HEK293 (cell line): ENCODE data around the gene ABHD16A.

Experiments
- CTCF ChIA-PET: fragments of 350-600 bp; formaldehyde crosslinking; extraction: SDS; loops from one replicate; lab custom pipeline; 2021; ENCODE audit warnings: antibody characterized with exemption; lab: Yijun Ruan, JAX
- POLR2A ChIA-PET: fragments of 300-600 bp; formaldehyde crosslinking; extraction: SDS; loops from one replicate; lab custom pipeline; 2020; ENCODE audit warnings: antibody characterized with exemption, inconsistent platforms; lab: Yijun Ruan, JAX
- H3K27ac ChIP-seq: fragments of 200-500 bp; sonication (Bioruptor generic); 2 replicates; pipeline ENCODE4 v1.5.1; 2014; ENCODE audit warnings: low read depth, low read length, control low read depth, inconsistent platforms; ENCODE audit errors: extremely low read depth
- H3K36me3 ChIP-seq, 2 experiments: fragments of 200-500 bp in 1 of 2; sonication (Bioruptor generic) in 1 of 2; 1 replicate in 1 of 2; 2 replicates in 1 of 2; pipeline ENCODE4 v1.5.1; 2014 to 2017; ENCODE audit warnings: inconsistent platforms in 2 of 2, low read length in 2 of 2; ENCODE audit not compliant: control insufficient read depth in 2 of 2, insufficient read depth in 1 of 2
- H3K4me1 ChIP-seq: fragments of 200-500 bp; sonication (Bioruptor generic); 2 replicates; pipeline ENCODE4 v1.5.1; 2014; ENCODE audit warnings: mild to moderate bottlenecking, low read length, inconsistent platforms; ENCODE audit not compliant: control insufficient read depth, insufficient read depth
- H3K4me3 ChIP-seq: 2 replicates; pipeline ENCODE4 v1.5.1; 2011; ENCODE audit warnings: low read depth, mild to moderate bottlenecking, control low read depth, low read length, moderate library complexity
- H3K9me3 ChIP-seq: fragments of 200-500 bp; sonication (Bioruptor generic); 2 replicates; pipeline ENCODE4 v1.5.1; 2014; ENCODE audit warnings: low read depth, low read length, inconsistent platforms; ENCODE audit not compliant: control insufficient read depth, insufficient read depth
- GLIS2 ChIP-seq: fragments of 450-650 bp; formaldehyde crosslinking; IDR thresholded peaks from 2 replicates; pipeline ENCODE4 v1.5.1; 2016; ENCODE audit warnings: missing biosample characterization, missing genetic modification characterization
- SCRT1 ChIP-seq: fragments of 450-650 bp; formaldehyde crosslinking; IDR thresholded peaks from 2 replicates; pipeline ENCODE4 v1.5.1; 2016; ENCODE audit warnings: missing biosample characterization, missing genetic modification characterization, borderline replicate concordance
- SCRT2 ChIP-seq: fragments of 450-650 bp; formaldehyde crosslinking; IDR thresholded peaks from 2 replicates; pipeline ENCODE4 v1.5.1; 2016; ENCODE audit warnings: missing biosample characterization, missing genetic modification characterization
- SP2 ChIP-seq: fragments of 450-650 bp; formaldehyde crosslinking; IDR thresholded peaks from 2 replicates; pipeline ENCODE4 v1.5.1; 2016; ENCODE audit warnings: missing biosample characterization, missing genetic modification characterization
- YY2 ChIP-seq: fragments of 450-650 bp; formaldehyde crosslinking; IDR thresholded peaks from 2 replicates; pipeline ENCODE4 v1.5.1; 2016; ENCODE audit warnings: missing biosample characterization, missing genetic modification characterization
- ZBTB17 ChIP-seq: fragments of 450-650 bp; formaldehyde crosslinking; IDR thresholded peaks from 2 replicates; pipeline ENCODE4 v1.5.1; 2016; ENCODE audit warnings: missing biosample characterization, missing genetic modification characterization
- ZBTB7A ChIP-seq: fragments of 450-650 bp; formaldehyde crosslinking; IDR thresholded peaks from 2 replicates; pipeline ENCODE4 v1.5.1; 2016; ENCODE audit warnings: low read depth, missing biosample characterization, missing genetic modification characterization
- ZFP69B ChIP-seq: fragments of 450-650 bp; formaldehyde crosslinking; IDR thresholded peaks from 2 replicates; pipeline ENCODE4 v1.5.1; 2016; ENCODE audit warnings: missing biosample characterization, missing genetic modification characterization
- ZNF132 ChIP-seq: fragments of 450-650 bp; formaldehyde crosslinking; IDR thresholded peaks from 2 replicates; pipeline ENCODE4 v1.5.1; 2017; ENCODE audit warnings: missing biosample characterization, missing genetic modification characterization, borderline replicate concordance
- ZNF184 ChIP-seq: fragments of 450-650 bp; IDR thresholded peaks from 2 replicates; pipeline ENCODE4 v1.5.1; 2018; ENCODE audit warnings: missing biosample characterization, mild to moderate bottlenecking, missing genetic modification characterization
- ZNF202 ChIP-seq: fragments of 450-650 bp; formaldehyde crosslinking; IDR thresholded peaks from 2 replicates; pipeline ENCODE4 v1.5.1; 2016; ENCODE audit warnings: missing biosample characterization, missing genetic modification characterization, borderline replicate concordance
- ZNF23 ChIP-seq: fragments of 450-650 bp; formaldehyde crosslinking; IDR thresholded peaks from 2 replicates; pipeline ENCODE4 v1.5.1; 2016; ENCODE audit warnings: missing biosample characterization, missing genetic modification characterization, borderline replicate concordance
- ZNF274 ChIP-seq, 2 experiments: fragments of 200-500 bp in 1 of 2; fragments of 450-650 bp in 1 of 2; sonication (Bioruptor generic) in 1 of 2; formaldehyde crosslinking in 1 of 2; IDR thresholded peaks; 2 replicates each; pipeline versions ENCODE4 v1.5.1 to v1.6.1; 2014 to 2016; ENCODE audit warnings: borderline replicate concordance in 1 of 2, inconsistent platforms in 1 of 2, low read length in 1 of 2, missing biosample characterization in 1 of 2, missing genetic modification characterization in 1 of 2
- ZNF391 ChIP-seq: fragments of 450-650 bp; formaldehyde crosslinking; IDR thresholded peaks from 2 replicates; pipeline ENCODE4 v1.5.1; 2016; ENCODE audit warnings: low read depth, missing biosample characterization, missing genetic modification characterization, borderline replicate concordance
- ZNF394 ChIP-seq: fragments of 450-650 bp; formaldehyde crosslinking; IDR thresholded peaks from 2 replicates; pipeline ENCODE4 v1.5.1; 2016; ENCODE audit warnings: missing biosample characterization, missing genetic modification characterization, mild to moderate bottlenecking, moderate library complexity, borderline replicate concordance
- ZNF404 ChIP-seq: fragments of 450-650 bp; formaldehyde crosslinking; IDR thresholded peaks from 2 replicates; pipeline ENCODE4 v1.5.1; 2017; ENCODE audit warnings: missing biosample characterization, missing genetic modification characterization
- ZNF433 ChIP-seq: fragments of 450-650 bp; formaldehyde crosslinking; IDR thresholded peaks from 2 replicates; pipeline ENCODE4 v1.5.1; 2016; ENCODE audit warnings: missing biosample characterization, missing genetic modification characterization, low read depth
- ZNF792 ChIP-seq: fragments of 450-650 bp; formaldehyde crosslinking; IDR thresholded peaks from 2 replicates; pipeline ENCODE4 v1.5.1; 2016; ENCODE audit warnings: missing biosample characterization, missing genetic modification characterization
- TF ChIP-seq, protein P1 (sequence below): fragments of 450-650 bp; formaldehyde crosslinking; IDR thresholded peaks from 2 replicates; pipeline ENCODE4 v1.5.1; 2016; ENCODE audit warnings: missing biosample characterization, missing genetic modification characterization
- TF ChIP-seq, protein P2 (sequence below): fragments of 450-650 bp; formaldehyde crosslinking; IDR thresholded peaks from 2 replicates; pipeline ENCODE4 v1.5.1; 2016; ENCODE audit warnings: missing biosample characterization, missing genetic modification characterization
- TF ChIP-seq, protein P3 (sequence below): fragments of 450-650 bp; formaldehyde crosslinking; IDR thresholded peaks from 2 replicates; pipeline ENCODE4; 2016; ENCODE audit warnings: missing biosample characterization, missing genetic modification characterization
- TF ChIP-seq, protein P4 (sequence below): fragments of 450-650 bp; formaldehyde crosslinking; conservative IDR thresholded peaks from 2 replicates; pipeline ENCODE4 v1.5.1; 2016; ENCODE audit warnings: low read depth, missing biosample characterization, missing genetic modification characterization
- TF ChIP-seq, protein P5 (sequence below): fragments of 450-650 bp; formaldehyde crosslinking; IDR thresholded peaks from 2 replicates; pipeline ENCODE4 v1.5.1; 2017; ENCODE audit warnings: missing biosample characterization, mild to moderate bottlenecking, missing genetic modification characterization, moderate library complexity

The ABHD16A gene

DNA sequence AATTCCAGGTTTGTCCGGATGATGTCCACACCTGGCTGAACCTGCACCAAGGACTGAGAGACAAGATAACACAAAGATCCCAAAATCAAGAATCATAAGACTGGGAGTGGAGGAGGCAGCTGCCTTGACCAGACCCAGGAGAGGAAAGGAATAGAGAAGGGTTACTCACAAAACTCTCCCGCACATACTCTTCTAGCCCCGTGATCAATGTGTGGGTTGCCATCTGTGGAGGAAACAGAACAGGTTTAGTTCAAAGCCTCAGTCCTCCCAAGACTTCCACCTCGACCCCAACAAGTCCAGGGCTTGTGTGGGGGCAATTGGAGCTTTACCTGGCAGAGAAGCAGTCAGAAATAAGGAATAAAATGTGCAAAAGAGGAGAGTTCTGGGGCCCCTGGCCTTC is 61.8 kb downstream of the ABHD16A start:
- ChIA-PET CTCF (no interaction called here), POLR2A (interaction anchor here (11.0 kb wide), 1 partner anchor 15 kb away, joined by 123 read pairs; no protein-coding TSS in a partner anchor)
- Histone ChIP-seq H3K9me3 (no peaks in the 10 kb centered on the region), H3K4me3 (no peak overlapping the region), H3K36me3 (peaks cover 45 to 94% of the 10 kb centered on the region in 2 experiments), H3K4me1 (no peaks in the 10 kb centered on the region), H3K27ac (no peak overlapping the region)
- no peak for TF ChIP-seq ZNF394 (tag by site-specific recombination)
- TF ChIP-seq, protein P1, sequence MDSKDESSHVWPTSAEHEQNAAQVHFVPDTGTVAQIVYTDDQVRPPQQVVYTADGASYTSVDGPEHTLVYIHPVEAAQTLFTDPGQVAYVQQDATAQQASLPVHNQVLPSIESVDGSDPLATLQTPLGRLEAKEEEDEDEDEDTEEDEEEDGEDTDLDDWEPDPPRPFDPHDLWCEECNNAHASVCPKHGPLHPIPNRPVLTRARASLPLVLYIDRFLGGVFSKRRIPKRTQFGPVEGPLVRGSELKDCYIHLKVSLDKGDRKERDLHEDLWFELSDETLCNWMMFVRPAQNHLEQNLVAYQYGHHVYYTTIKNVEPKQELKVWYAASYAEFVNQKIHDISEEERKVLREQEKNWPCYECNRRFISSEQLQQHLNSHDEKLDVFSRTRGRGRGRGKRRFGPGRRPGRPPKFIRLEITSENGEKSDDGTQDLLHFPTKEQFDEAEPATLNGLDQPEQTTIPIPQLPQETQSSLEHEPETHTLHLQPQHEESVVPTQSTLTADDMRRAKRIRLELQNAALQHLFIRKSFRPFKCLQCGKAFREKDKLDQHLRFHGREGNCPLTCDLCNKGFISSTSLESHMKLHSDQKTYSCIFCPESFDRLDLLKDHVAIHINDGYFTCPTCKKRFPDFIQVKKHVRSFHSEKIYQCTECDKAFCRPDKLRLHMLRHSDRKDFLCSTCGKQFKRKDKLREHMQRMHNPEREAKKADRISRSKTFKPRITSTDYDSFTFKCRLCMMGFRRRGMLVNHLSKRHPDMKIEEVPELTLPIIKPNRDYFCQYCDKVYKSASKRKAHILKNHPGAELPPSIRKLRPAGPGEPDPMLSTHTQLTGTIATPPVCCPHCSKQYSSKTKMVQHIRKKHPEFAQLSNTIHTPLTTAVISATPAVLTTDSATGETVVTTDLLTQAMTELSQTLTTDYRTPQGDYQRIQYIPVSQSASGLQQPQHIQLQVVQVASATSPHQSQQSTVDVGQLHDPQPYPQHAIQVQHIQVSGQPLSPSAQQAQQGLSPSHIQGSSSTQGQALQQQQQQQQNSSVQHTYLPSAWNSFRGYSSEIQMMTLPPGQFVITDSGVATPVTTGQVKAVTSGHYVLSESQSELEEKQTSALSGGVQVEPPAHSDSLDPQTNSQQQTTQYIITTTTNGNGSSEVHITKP (tag by site-specific recombination), result no peak
- no peak for TF ChIP-seq SCRT2
- TF ChIP-seq ZNF132 (tag by site-specific recombination), result no peak
- TF ChIP-seq, protein P2, sequence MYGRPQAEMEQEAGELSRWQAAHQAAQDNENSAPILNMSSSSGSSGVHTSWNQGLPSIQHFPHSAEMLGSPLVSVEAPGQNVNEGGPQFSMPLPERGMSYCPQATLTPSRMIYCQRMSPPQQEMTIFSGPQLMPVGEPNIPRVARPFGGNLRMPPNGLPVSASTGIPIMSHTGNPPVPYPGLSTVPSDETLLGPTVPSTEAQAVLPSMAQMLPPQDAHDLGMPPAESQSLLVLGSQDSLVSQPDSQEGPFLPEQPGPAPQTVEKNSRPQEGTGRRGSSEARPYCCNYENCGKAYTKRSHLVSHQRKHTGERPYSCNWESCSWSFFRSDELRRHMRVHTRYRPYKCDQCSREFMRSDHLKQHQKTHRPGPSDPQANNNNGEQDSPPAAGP, result no peak
- TF ChIP-seq ZNF184, result no peak
- TF ChIP-seq ZNF202 (tag by site-specific recombination), result no peak
- TF ChIP-seq, protein P3, sequence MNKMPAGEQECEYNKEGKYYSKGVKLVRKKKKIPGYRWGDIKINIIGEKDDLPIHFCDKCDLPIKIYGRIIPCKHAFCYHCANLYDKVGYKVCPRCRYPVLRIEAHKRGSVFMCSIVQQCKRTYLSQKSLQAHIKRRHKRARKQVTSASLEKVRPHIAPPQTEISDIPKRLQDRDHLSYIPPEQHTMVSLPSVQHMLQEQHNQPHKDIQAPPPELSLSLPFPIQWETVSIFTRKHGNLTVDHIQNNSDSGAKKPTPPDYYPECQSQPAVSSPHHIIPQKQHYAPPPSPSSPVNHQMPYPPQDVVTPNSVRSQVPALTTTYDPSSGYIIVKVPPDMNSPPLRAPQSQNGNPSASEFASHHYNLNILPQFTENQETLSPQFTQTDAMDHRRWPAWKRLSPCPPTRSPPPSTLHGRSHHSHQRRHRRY (tag by site-specific recombination), result no peak

DNA sequence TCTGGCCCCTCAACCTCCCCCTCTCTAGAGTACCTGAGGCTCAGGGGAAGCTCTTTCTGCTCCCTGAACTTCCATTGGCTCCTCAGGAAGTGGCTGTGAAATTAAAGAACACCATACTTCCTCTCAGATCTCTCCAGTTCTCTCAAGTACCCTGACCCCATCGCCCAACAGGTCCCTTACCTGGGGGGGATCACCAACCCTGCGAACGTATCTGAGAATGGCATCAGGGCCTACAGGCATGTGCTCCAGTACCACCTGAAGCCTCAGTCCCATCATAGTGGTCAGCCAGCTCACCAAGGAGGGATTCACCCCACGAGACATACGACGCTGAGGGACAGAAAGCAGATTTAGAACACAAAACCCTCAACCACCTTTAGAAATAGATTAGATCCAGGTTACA is 62.5 kb downstream of the ABHD16A start:
- H3K4me3 ChIP-seq, result no peak overlapping the region
- no peak overlapping the region for H3K27ac ChIP-seq
- no peaks in the 10 kb centered on the region for H3K4me1 ChIP-seq
- H3K36me3 ChIP-seq, result peaks cover 43 to 94% of the 10 kb centered on the region in 2 experiments
- H3K9me3 ChIP-seq, result no peaks in the 10 kb centered on the region
- POLR2A ChIA-PET, result interaction anchor here (2.9 to 11.0 kb wide), 3 partner anchors 11 to 17 kb away, joined by 11 to 123 read pairs (median 76); partner anchors contain the start of gene BAG6
- CTCF ChIA-PET, result no interaction called here
- TF ChIP-seq ZNF404, result no peak
- no peak for TF ChIP-seq ZNF274 (IDR thresholded peaks at IDR 0.05; ENCODE audit: low read length)
- TF ChIP-seq ZNF274 (tag by site-specific recombination; IDR thresholded peaks at IDR 0.05; ENCODE audit: borderline replicate concordance), result no peak
- TF ChIP-seq ZNF792 (tag by site-specific recombination), result no peak
- TF ChIP-seq ZNF391 (tag by site-specific recombination), result no peak
- no peak for TF ChIP-seq ZNF23 (tag by site-specific recombination)
- TF ChIP-seq, protein P4, sequence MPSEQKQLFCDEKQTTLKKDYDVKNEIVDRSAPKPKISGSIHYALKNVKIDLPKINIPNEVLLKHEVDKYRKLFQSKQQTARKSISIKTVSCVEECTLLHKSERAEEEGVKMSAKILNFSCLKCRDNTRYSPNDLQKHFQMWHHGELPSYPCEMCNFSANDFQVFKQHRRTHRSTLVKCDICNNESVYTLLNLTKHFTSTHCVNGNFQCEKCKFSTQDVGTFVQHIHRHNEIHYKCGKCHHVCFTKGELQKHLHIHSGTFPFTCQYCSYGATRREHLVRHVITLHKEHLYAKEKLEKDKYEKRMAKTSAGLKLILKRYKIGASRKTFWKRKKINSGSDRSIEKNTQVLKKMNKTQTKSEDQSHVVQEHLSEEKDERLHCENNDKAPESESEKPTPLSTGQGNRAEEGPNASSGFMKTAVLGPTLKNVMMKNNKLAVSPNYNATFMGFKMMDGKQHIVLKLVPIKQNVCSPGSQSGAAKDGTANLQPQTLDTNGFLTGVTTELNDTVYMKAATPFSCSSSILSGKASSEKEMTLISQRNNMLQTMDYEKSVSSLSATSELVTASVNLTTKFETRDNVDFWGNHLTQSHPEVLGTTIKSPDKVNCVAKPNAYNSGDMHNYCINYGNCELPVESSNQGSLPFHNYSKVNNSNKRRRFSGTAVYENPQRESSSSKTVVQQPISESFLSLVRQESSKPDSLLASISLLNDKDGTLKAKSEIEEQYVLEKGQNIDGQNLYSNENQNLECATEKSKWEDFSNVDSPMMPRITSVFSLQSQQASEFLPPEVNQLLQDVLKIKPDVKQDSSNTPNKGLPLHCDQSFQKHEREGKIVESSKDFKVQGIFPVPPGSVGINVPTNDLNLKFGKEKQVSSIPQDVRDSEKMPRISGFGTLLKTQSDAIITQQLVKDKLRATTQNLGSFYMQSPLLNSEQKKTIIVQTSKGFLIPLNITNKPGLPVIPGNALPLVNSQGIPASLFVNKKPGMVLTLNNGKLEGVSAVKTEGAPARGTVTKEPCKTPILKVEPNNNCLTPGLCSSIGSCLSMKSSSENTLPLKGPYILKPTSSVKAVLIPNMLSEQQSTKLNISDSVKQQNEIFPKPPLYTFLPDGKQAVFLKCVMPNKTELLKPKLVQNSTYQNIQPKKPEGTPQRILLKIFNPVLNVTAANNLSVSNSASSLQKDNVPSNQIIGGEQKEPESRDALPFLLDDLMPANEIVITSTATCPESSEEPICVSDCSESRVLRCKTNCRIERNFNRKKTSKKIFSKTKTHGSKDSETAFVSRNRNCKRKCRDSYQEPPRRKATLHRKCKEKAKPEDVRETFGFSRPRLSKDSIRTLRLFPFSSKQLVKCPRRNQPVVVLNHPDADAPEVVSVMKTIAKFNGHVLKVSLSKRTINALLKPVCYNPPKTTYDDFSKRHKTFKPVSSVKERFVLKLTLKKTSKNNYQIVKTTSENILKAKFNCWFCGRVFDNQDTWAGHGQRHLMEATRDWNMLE (tag by site-specific recombination), result no peak
- no peak for TF ChIP-seq ZBTB17
- TF ChIP-seq ZFP69B (tag by site-specific recombination), result no peak
- TF ChIP-seq ZNF433 (tag by site-specific recombination), result no peak
- no peak for TF ChIP-seq SP2
- no peak for TF ChIP-seq YY2 (tag by site-specific recombination)
- no peak for TF ChIP-seq SCRT1 (tag by site-specific recombination)
- TF ChIP-seq GLIS2 (tag by site-specific recombination), result no peak
- TF ChIP-seq, protein P5, sequence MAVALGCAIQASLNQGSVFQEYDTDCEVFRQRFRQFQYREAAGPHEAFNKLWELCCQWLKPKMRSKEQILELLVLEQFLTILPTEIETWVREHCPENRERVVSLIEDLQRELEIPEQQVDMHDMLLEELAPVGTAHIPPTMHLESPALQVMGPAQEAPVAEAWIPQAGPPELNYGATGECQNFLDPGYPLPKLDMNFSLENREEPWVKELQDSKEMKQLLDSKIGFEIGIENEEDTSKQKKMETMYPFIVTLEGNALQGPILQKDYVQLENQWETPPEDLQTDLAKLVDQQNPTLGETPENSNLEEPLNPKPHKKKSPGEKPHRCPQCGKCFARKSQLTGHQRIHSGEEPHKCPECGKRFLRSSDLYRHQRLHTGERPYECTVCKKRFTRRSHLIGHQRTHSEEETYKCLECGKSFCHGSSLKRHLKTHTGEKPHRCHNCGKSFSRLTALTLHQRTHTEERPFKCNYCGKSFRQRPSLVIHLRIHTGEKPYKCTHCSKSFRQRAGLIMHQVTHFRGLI (tag by site-specific recombination), result no peak
- TF ChIP-seq ZBTB7A (tag by site-specific recombination), result no peak
